ENCODE results near the gene FOXJ3. TPM values are rescaled to one million over a fixed set of nuclear protein-coding genes. Genes with fewer than 3 reads are reported as not detected.

Gene FOXJ3
- total RNA-seq, 4 donors from 2014 or later, result 34.5 to 40.0 (median 36.1) TPM

GRCh38 chr1:42128499-42128898 lies 206.5 kb downstream of the FOXJ3 start:
- no peak overlapping the region for H3K4me3 ChIP-seq
- H3K4me1 ChIP-seq, result no peaks in the 10 kb centered on the region
- no peak overlapping the region for H3K27ac ChIP-seq (replicated peaks in 1 of 4)
- H3K36me3 ChIP-seq, result no peaks in the 10 kb centered on the region
- TF ChIP-seq CTCF (IDR thresholded peaks at IDR 0.05) (no peak), EP300 (IDR thresholded peaks at IDR 0.05) (no peak), POLR2A (IDR thresholded peaks at IDR 0.05; ENCODE audit: low read depth) (no peak), POLR2AphosphoS5 (IDR thresholded peaks at IDR 0.05) (no peak)
- no peak for DNase-seq (ENCODE audit: extremely low spot score)
- WGBS, result 69% methylated on average over 1 of the region's 2 CpGs
- no peaks in the 10 kb centered on the region for H3K9me3 ChIP-seq
- peaks cover 0 to 6% (median 0%) of the 10 kb centered on the region in 4 donors for H3K27me3 ChIP-seq
- intact Hi-C loops (cut with DNase I), result no loop called here

GRCh38 chr1:42127767-42128166 lies 207.3 kb downstream of the FOXJ3 start:
- no peaks in the 10 kb centered on the region for H3K4me1 ChIP-seq
- intact Hi-C loops (cut with DNase I), result no loop called here
- no peaks in the 10 kb centered on the region for H3K9me3 ChIP-seq
- DNase-seq (ENCODE audit: extremely low spot score), result no peak
- WGBS, result 77% methylated on average over 6 of the region's 6 CpGs
- H3K27ac ChIP-seq (replicated peaks in 1 of 4), result no peak overlapping the region
- no peak overlapping the region for H3K4me3 ChIP-seq
- TF ChIP-seq CTCF (IDR thresholded peaks at IDR 0.05), result no peak
- no peak for TF ChIP-seq POLR2AphosphoS5 (IDR thresholded peaks at IDR 0.05)
- TF ChIP-seq EP300 (IDR thresholded peaks at IDR 0.05), result no peak
- no peak for TF ChIP-seq POLR2A (IDR thresholded peaks at IDR 0.05; ENCODE audit: low read depth)
- peaks cover 0 to 6% (median 0%) of the 10 kb centered on the region in 4 donors for H3K27me3 ChIP-seq
- no peaks in the 10 kb centered on the region for H3K36me3 ChIP-seq

Other genes with a start within 250 kb of the FOXJ3 start
- not detected for gene GUCA2B, start 181.8 kb downstream of the FOXJ3 start, total RNA-seq
- gene GUCA2A, start 170.5 kb downstream of the FOXJ3 start, total RNA-seq, result not detected
- gene RIMKLA, start 45.6 kb upstream of the FOXJ3 start, total RNA-seq, result 1 to 10 TPM; 1.8 to 5.3 (median 3.4) TPM
- 1 to 10 TPM in 1 of 4 donors, under 1 TPM in 2, not detected in 1; 0.23 to 1.7 (median 0.78) TPM for gene ZMYND12, start 120.8 kb upstream of the FOXJ3 start, total RNA-seq
- gene PPCS, start 121.3 kb upstream of the FOXJ3 start, total RNA-seq, result 100 to 1,000 TPM in 2 of 4 donors, 10 to 100 TPM in 2; 59.1 to 105 (median 90.6) TPM
- 1 to 10 TPM in 3 of 4 donors, under 1 TPM in 1; 0.99 to 4.1 (median 1.7) TPM for gene CCDC30, start 128.1 kb upstream of the FOXJ3 start, total RNA-seq

Data from esophagus muscularis mucosa (tissue), 4 donors.